K562 (cell line): ENCODE results near the gene SCARF2. TPM values are rescaled to one million over a fixed set of nuclear protein-coding genes. Genes with fewer than 3 reads are reported as not detected.

Source experiments
- CBX1 ChIP-seq: sonication (generic); IDR thresholded peaks from 2 replicates; pipeline ENCODE4 v1.6.1; 2016; ENCODE audit warnings: antibody characterized with exemption, low read depth, mild to moderate bottlenecking
- CC2D1A ChIP-seq: fragments of 450-650 bp; IDR thresholded peaks from 2 replicates; pipeline ENCODE4 v1.6.1; 2017; ENCODE audit warnings: mild to moderate bottlenecking
- FOXK2 ChIP-seq, 2 experiments: fragments of 450-650 bp; IDR thresholded peaks in 1 of 2; conservative IDR thresholded peaks in 1 of 2; 2 replicates each; pipeline ENCODE4 v1.6.1; 2016; ENCODE audit warnings: low read depth in 2 of 2, mild to moderate bottlenecking in 1 of 2
- HDAC1 ChIP-seq, 2 experiments: fragments of 450-650 bp; IDR thresholded peaks; 2 replicates each; pipeline ENCODE4 v1.6.1; 2016 to 2017; ENCODE audit warnings: inconsistent platforms in 1 of 2, mild to moderate bottlenecking in 1 of 2, moderate library complexity in 1 of 2
- HDGF ChIP-seq: fragments of 450-650 bp; IDR thresholded peaks from 2 replicates; pipeline ENCODE4 v1.6.1; 2016
- HNRNPLL ChIP-seq: fragments of 200-400 bp; formaldehyde crosslinking; IDR thresholded peaks from 2 replicates; pipeline ENCODE4 v1.6.1; 2017; ENCODE audit warnings: low read length, low read depth, mild to moderate bottlenecking; ENCODE audit not compliant: poor library complexity, severe bottlenecking
- KHSRP ChIP-seq: fragments of 450-650 bp; IDR thresholded peaks from 2 replicates; pipeline ENCODE4 v1.6.1; 2017
- NCOA1 ChIP-seq: fragments of 450-650 bp; IDR thresholded peaks from 2 replicates; pipeline ENCODE4 v1.6.1; 2016; ENCODE audit warnings: low read depth
- NR1H2 ChIP-seq: sonication (generic); formaldehyde crosslinking; IDR thresholded peaks from 2 replicates; pipeline ENCODE4 v1.4.0; 2020; ENCODE audit warnings: mild to moderate bottlenecking, missing genetic modification reagents
- POLR2AphosphoS2 ChIP-seq: IDR thresholded peaks from 2 replicates; pipeline ENCODE4 v1.6.1; 2012; ENCODE audit warnings: low read length, improper control_type of control experiment
- PTBP1 ChIP-seq: fragments of 200-400 bp; formaldehyde crosslinking; IDR thresholded peaks from 2 replicates; pipeline ENCODE4 v1.6.1; 2017; ENCODE audit warnings: low read depth, low read length
- ZFP36 ChIP-seq: fragments of 150-350 bp; IDR thresholded peaks from 2 replicates; pipeline ENCODE4 v1.6.1; 2018; ENCODE audit warnings: low read length, low read depth; ENCODE audit not compliant: partially characterized antibody
- ZNF146 ChIP-seq: IDR thresholded peaks from one replicate; pipeline ENCODE4 v1.6.1; 2018; ENCODE audit warnings: missing compliant biosample characterization; ENCODE audit not compliant: unreplicated experiment
- polyA plus RNA-seq, 8 experiments: library from polyadenylated mRNA; depleted of rRNA in 4 of 8; stranded (reverse) in 5 of 8; unstranded in 3 of 8; fragments of >200 nt; fragmentation: Nextera tagmentation in 2 of 8; fragmentation: Illumina TruSeq in 1 of 8; extraction: Ambion mirVana in 2 of 8; extraction: Trizol in 1 of 8; gene quantifications; 2 replicates each; pipeline versions ENCODE4 v1.2.1 to v1.2.3, GENCODE V29; 2011 to 2014; ENCODE audit warnings: inconsistent platforms in 1 of 8, missing spikeins in 1 of 8
- total RNA-seq, 7 experiments: library from RNA; depleted of rRNA in 6 of 7; stranded (reverse); fragments of >200 nt in 6 of 7; fragmentation: Illumina TruSeq in 2 of 7; extraction: Trizol in 2 of 7; gene quantifications; 2 replicates each; pipeline versions ENCODE4 v1.2.1 to v1.2.3, GENCODE V29; 2011 to 2021; ENCODE audit warnings: low replicate concordance in 1 of 7
- TF ChIP-seq, protein P1 (sequence below), 3 experiments: fragments of 200-800 bp in 1 of 3; sonication (Bioruptor generic) in 1 of 3; sonication (generic) in 1 of 3; formaldehyde crosslinking in 1 of 3; IDR thresholded peaks; 2 replicates each; pipeline versions ENCODE4 v1.6.1 to v1.8.0; 2016 to 2022; ENCODE audit warnings: mild to moderate bottlenecking in 2 of 3, missing compliant biosample characterization in 2 of 3, missing genetic modification characterization in 2 of 3, missing genetic modification reagents in 1 of 3
- TF ChIP-seq, protein P2 (sequence below): fragments of 200-400 bp; formaldehyde crosslinking; IDR thresholded peaks from 2 replicates; pipeline ENCODE4 v1.6.1; 2017; ENCODE audit warnings: mild to moderate bottlenecking, low read depth, low read length, moderate library complexity
- TF ChIP-seq, protein P3 (sequence below): fragments of 450-650 bp; IDR thresholded peaks from 2 replicates; pipeline ENCODE4 v1.6.1; 2016; ENCODE audit warnings: borderline replicate concordance
- TF ChIP-seq, protein P4 (sequence below): IDR thresholded peaks from 2 replicates; pipeline ENCODE4 v1.6.1; 2011; ENCODE audit not compliant: insufficient read length; ENCODE audit errors: extremely low read depth
- TF ChIP-seq, protein P5 (sequence below): IDR thresholded peaks from 2 replicates; pipeline ENCODE4 v1.6.1; 2012; ENCODE audit warnings: low read depth, low read length, improper control_type of control experiment, borderline replicate concordance
- TF ChIP-seq, protein P6 (sequence below): fragments of 250-450 bp; sonication (Bioruptor Pico); IDR thresholded peaks from 2 replicates; pipeline ENCODE4 v1.5.0; 2021

SCARF2 gene
- total and polyA plus RNA-seq, 9 of the 15 experiments (the other 6 are each of a cell fraction or from before 2014, with no cell fraction given) = 0.06 to 0.32 (median 0.21) TPM; not detected in 5

DNA sequence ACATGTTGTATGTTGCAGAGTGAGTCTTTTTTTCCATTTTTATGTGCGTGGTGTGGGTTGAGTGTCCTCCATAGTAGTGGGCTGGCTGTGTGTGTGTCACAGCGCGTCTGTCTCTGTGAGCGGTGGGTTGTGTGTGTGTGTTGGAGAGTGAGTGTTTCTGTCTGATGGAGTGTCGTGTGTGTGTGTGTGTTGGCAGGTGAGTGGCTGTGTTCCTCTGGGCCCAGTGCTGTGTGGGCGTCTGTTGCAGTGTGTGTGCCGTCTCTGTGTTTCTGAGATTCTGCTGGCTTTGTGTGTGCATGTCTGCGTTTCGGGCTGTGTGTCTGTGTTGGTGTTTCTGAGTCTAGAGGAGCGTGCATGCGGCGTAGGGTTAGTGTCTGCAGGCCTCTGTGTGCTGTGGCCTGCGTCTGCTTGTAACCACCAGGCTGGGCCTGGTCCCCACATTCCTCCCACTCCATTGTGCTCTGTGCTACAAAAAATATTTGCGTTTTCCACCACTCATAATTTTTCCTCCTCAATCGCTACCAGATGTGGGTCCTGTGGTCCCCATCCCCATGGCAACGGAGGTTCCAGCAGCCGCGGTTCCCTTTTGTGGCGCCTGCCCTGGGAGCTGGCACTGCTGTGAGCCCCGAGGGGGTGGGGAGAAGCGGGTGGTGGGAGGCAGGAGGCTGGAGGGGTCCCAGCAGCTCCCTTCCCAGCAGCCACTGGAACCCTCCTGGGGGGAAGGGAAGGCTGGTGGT is 15.2 kb downstream of the SCARF2 start (continued):
- TF ChIP-seq, protein P1, sequence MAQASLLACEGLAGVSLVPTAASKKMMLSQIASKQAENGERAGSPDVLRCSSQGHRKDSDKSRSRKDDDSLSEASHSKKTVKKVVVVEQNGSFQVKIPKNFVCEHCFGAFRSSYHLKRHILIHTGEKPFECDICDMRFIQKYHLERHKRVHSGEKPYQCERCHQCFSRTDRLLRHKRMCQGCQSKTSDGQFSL (CRISPR knock-in tag; IDR thresholded peaks at IDR 0.05) = peak; percentile 62; the same call in 1 of the 2 replicates
- TF ChIP-seq, protein P1 (tag; IDR thresholded peaks at IDR 0.05) = no peak
- TF ChIP-seq ZNF146 = no peak
- TF ChIP-seq NR1H2 = no peak
- no peak for TF ChIP-seq CBX1
- 0 out of 2 replicates have a peak, but pooled peaks have one; percentile 28 for TF ChIP-seq CC2D1A
- TF ChIP-seq, protein P2, sequence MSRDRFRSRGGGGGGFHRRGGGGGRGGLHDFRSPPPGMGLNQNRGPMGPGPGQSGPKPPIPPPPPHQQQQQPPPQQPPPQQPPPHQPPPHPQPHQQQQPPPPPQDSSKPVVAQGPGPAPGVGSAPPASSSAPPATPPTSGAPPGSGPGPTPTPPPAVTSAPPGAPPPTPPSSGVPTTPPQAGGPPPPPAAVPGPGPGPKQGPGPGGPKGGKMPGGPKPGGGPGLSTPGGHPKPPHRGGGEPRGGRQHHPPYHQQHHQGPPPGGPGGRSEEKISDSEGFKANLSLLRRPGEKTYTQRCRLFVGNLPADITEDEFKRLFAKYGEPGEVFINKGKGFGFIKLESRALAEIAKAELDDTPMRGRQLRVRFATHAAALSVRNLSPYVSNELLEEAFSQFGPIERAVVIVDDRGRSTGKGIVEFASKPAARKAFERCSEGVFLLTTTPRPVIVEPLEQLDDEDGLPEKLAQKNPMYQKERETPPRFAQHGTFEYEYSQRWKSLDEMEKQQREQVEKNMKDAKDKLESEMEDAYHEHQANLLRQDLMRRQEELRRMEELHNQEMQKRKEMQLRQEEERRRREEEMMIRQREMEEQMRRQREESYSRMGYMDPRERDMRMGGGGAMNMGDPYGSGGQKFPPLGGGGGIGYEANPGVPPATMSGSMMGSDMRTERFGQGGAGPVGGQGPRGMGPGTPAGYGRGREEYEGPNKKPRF = no peak
- TF ChIP-seq POLR2AphosphoS2 = no peak
- TF ChIP-seq, protein P3, sequence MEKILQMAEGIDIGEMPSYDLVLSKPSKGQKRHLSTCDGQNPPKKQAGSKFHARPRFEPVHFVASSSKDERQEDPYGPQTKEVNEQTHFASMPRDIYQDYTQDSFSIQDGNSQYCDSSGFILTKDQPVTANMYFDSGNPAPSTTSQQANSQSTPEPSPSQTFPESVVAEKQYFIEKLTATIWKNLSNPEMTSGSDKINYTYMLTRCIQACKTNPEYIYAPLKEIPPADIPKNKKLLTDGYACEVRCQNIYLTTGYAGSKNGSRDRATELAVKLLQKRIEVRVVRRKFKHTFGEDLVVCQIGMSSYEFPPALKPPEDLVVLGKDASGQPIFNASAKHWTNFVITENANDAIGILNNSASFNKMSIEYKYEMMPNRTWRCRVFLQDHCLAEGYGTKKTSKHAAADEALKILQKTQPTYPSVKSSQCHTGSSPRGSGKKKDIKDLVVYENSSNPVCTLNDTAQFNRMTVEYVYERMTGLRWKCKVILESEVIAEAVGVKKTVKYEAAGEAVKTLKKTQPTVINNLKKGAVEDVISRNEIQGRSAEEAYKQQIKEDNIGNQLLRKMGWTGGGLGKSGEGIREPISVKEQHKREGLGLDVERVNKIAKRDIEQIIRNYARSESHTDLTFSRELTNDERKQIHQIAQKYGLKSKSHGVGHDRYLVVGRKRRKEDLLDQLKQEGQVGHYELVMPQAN = no peak
- TF ChIP-seq FOXK2 (conservative IDR thresholded peaks at IDR 0.05 in 1 of 2, IDR thresholded peaks at IDR 0.05 in 1 of 2; ENCODE audit: low read depth in 2 of 2) = peak in 1 of 2 experiments; percentile 37; a peak in 1 of 4 replicates
- TF ChIP-seq NCOA1 = 0 out of 2 replicates have a peak, but pooled peaks have one; percentile 17
- TF ChIP-seq HDAC1 (IDR thresholded peaks at IDR 0.05) = peak in 1 of 2 experiments; percentile 64; a peak in 1 of 4 replicates
- TF ChIP-seq, protein P4, sequence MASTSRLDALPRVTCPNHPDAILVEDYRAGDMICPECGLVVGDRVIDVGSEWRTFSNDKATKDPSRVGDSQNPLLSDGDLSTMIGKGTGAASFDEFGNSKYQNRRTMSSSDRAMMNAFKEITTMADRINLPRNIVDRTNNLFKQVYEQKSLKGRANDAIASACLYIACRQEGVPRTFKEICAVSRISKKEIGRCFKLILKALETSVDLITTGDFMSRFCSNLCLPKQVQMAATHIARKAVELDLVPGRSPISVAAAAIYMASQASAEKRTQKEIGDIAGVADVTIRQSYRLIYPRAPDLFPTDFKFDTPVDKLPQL = no peak
- TF ChIP-seq HDGF = peak; percentile 91; the same call in 1 of the 2 replicates
- peak; percentile 22 for TF ChIP-seq HNRNPLL
- TF ChIP-seq, protein P5, sequence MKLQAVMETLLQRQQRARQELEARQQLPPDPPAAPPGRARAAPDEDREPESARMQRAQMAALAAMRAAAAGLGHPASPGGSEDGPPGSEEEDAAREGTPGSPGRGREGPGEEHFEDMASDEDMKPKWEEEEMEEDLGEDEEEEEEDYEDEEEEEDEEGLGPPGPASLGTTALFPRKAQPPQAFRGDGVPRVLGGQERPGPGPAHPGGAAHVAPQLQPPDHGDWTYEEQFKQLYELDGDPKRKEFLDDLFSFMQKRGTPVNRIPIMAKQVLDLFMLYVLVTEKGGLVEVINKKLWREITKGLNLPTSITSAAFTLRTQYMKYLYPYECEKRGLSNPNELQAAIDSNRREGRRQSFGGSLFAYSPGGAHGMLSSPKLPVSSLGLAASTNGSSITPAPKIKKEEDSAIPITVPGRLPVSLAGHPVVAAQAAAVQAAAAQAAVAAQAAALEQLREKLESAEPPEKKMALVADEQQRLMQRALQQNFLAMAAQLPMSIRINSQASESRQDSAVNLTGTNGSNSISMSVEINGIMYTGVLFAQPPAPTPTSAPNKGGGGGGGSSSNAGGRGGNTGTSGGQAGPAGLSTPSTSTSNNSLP = no peak
- TF ChIP-seq ZFP36 = no peak
- TF ChIP-seq KHSRP = no peak
- TF ChIP-seq, protein P6, sequence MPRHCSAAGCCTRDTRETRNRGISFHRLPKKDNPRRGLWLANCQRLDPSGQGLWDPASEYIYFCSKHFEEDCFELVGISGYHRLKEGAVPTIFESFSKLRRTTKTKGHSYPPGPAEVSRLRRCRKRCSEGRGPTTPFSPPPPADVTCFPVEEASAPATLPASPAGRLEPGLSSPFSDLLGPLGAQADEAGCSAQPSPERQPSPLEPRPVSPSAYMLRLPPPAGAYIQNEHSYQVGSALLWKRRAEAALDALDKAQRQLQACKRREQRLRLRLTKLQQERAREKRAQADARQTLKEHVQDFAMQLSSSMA (CRISPR knock-in tag) = no peak
- no peak for TF ChIP-seq PTBP1
